Esophagus squamous epithelium (tissue), 4 donors: ENCODE measurements around the gene TPSD1.

ENCODE experiments used
- CTCF ChIP-seq, 6 experiments: fragments of 450-650 bp in 4 of 6; fragments of 200-600 bp in 2 of 6; sonication (generic) in 2 of 6; IDR thresholded peaks; one replicate each; pipeline ENCODE4 v1.5.1; 2016 to 2019; ENCODE audit warnings: antibody characterized with exemption in 6 of 6, mild to moderate bottlenecking in 4 of 6, moderate library complexity in 4 of 6
- POLR2A ChIP-seq, 4 donors: fragments of 450-650 bp; IDR thresholded peaks; one replicate each; pipeline ENCODE4 v1.6.1; 2017; ENCODE audit warnings: antibody characterized with exemption in 4 of 4, mild to moderate bottlenecking in 4 of 4, moderate library complexity in 3 of 4

GRCh38 chr16:1277151-1277598 is 21.3 kb downstream of the TPSD1 start:
- TF ChIP-seq CTCF (IDR thresholded peaks at IDR 0.05) = no peak
- TF ChIP-seq POLR2A (IDR thresholded peaks at IDR 0.05) = no peak
